Liver (tissue), 9 donors: ENCODE data around the gene LGALS7B. TPM values are rescaled to one million over a fixed set of nuclear protein-coding genes. Genes with fewer than 3 reads are reported as not detected.

ENCODE experiments used
- DNase-seq: peaks from one replicate; pipeline ENCODE4 v3.0.0-alpha.2; 2017; ENCODE audit warnings: low spot score
- H3K27ac ChIP-seq, 2 donors: one replicate each; pipeline ENCODE4 v1.7.0; 2013; ENCODE audit warnings: inconsistent platforms in 2 of 2, low read length in 2 of 2, control low read depth in 1 of 2, low read depth in 1 of 2, mild to moderate bottlenecking in 1 of 2
- H3K27me3 ChIP-seq, 4 donors: one replicate each; pipeline versions ENCODE4 v1.6.1 to v1.7.0; 2013; ENCODE audit warnings: low read length in 3 of 4, inconsistent platforms in 1 of 4, mild to moderate bottlenecking in 1 of 4, moderate library complexity in 1 of 4; ENCODE audit not compliant: control insufficient read depth in 4 of 4, insufficient read depth in 4 of 4
- H3K36me3 ChIP-seq, 4 donors: one replicate each; pipeline versions ENCODE4 v1.6.1 to v1.7.0; 2013; ENCODE audit warnings: low read length in 3 of 4, mild to moderate bottlenecking in 3 of 4, low read depth in 1 of 4, moderate library complexity in 1 of 4; ENCODE audit not compliant: control insufficient read depth in 4 of 4, insufficient read depth in 3 of 4
- H3K4me1 ChIP-seq, 4 donors: one replicate each; pipeline versions ENCODE4 v1.6.1 to v1.7.0; 2013; ENCODE audit warnings: low read length in 3 of 4, mild to moderate bottlenecking in 3 of 4, moderate library complexity in 1 of 4; ENCODE audit not compliant: control insufficient read depth in 4 of 4, insufficient read depth in 4 of 4
- H3K4me3 ChIP-seq, 3 donors: one replicate each; pipeline versions ENCODE4 v1.6.1 to v1.7.0; 2013; ENCODE audit warnings: low read length in 3 of 3, control low read depth in 1 of 3, low read depth in 1 of 3, mild to moderate bottlenecking in 1 of 3
- H3K9ac ChIP-seq, 2 donors: one replicate each; pipeline ENCODE4 v1.7.0; 2013; ENCODE audit warnings: low read length in 2 of 2, mild to moderate bottlenecking in 2 of 2, moderate library complexity in 2 of 2, control low read depth in 1 of 2, low read depth in 1 of 2
- H3K9me3 ChIP-seq, 4 donors: one replicate each; pipeline versions ENCODE4 v1.6.1 to v1.7.0; 2013; ENCODE audit warnings: low read length in 3 of 4; ENCODE audit not compliant: control insufficient read depth in 4 of 4
- FOXA1 ChIP-seq: IDR thresholded peaks from 2 replicates; pipeline ENCODE4 v1.6.1; 2016; ENCODE audit warnings: antibody characterized with exemption
- HNF4A ChIP-seq, 2 donors: conservative IDR thresholded peaks; 2 replicates each; pipeline ENCODE4 v1.6.1; 2016; ENCODE audit warnings: antibody characterized with exemption in 2 of 2, mild to moderate bottlenecking in 2 of 2
- HNF4G ChIP-seq: IDR thresholded peaks from 2 replicates; pipeline ENCODE4 v1.6.1; 2016; ENCODE audit warnings: antibody characterized with exemption
- JUND ChIP-seq, 2 donors: IDR thresholded peaks; 2 replicates each; pipeline ENCODE4 v1.6.1; 2016; ENCODE audit warnings: antibody characterized with exemption in 2 of 2
- RXRA ChIP-seq, 2 donors: IDR thresholded peaks; 2 replicates each; pipeline ENCODE4 v1.6.1; 2017 to 2018; ENCODE audit warnings: antibody characterized with exemption in 2 of 2, mild to moderate bottlenecking in 1 of 2
- YY1 ChIP-seq: IDR thresholded peaks from 2 replicates; pipeline ENCODE4 v1.6.1; 2016; ENCODE audit warnings: antibody characterized with exemption, mild to moderate bottlenecking
- WGBS: extraction: QIAGEN DNeasy Blood & Tissue Kit; methylation state at CpG from one replicate; pipeline ENCODE4 v1.1.7; 2013; 5-methylcytosine and 5-hydroxymethylcytosine counted together
- polyA plus RNA-seq, 2 donors: library from polyadenylated mRNA; stranded (reverse) in 1 of 2; unstranded in 1 of 2; fragments of 200-250 nt in 1 of 2; fragments of >200 nt in 1 of 2; fragmentation: Nextera tagmentation in 1 of 2; extraction: Ambion mirVana in 1 of 2; gene quantifications; one replicate each; pipeline versions ENCODE4 v1.2.1 to v1.2.3, GENCODE V29; 2013 to 2015
- total RNA-seq, 2 donors: library from RNA; depleted of rRNA; stranded (reverse); fragments of >200 nt; gene quantifications; one replicate each; pipeline ENCODE4 v1.2.3, GENCODE V29; 2014
- TF ChIP-seq, protein P1 (sequence below): IDR thresholded peaks from 2 replicates; pipeline ENCODE4 v1.6.1; 2016; ENCODE audit warnings: antibody characterized with exemption, mild to moderate bottlenecking
- TF ChIP-seq, protein P2 (sequence below): IDR thresholded peaks from 2 replicates; pipeline ENCODE4 v1.6.1; 2016; ENCODE audit warnings: antibody characterized with exemption
- TF ChIP-seq, protein P3 (sequence below): fragments of 150-350 bp; IDR thresholded peaks from 2 replicates; pipeline ENCODE4 v1.5.1; 2017; ENCODE audit warnings: improper control_type of control experiment, low read depth, low read length; ENCODE audit not compliant: missing input control
- TF ChIP-seq, protein P4 (sequence below): IDR thresholded peaks from 2 replicates; pipeline ENCODE4 v1.6.1; 2016; ENCODE audit warnings: antibody characterized with exemption
- donor health status: healthy.
- donor health status: healthy.
- donor health status: healthy.
- donor health status: healthy.
- donor health status: healthy.

The LGALS7B gene
- total and polyA plus RNA-seq, 4 donors = 0.36 TPM; not detected in 3

DNA sequence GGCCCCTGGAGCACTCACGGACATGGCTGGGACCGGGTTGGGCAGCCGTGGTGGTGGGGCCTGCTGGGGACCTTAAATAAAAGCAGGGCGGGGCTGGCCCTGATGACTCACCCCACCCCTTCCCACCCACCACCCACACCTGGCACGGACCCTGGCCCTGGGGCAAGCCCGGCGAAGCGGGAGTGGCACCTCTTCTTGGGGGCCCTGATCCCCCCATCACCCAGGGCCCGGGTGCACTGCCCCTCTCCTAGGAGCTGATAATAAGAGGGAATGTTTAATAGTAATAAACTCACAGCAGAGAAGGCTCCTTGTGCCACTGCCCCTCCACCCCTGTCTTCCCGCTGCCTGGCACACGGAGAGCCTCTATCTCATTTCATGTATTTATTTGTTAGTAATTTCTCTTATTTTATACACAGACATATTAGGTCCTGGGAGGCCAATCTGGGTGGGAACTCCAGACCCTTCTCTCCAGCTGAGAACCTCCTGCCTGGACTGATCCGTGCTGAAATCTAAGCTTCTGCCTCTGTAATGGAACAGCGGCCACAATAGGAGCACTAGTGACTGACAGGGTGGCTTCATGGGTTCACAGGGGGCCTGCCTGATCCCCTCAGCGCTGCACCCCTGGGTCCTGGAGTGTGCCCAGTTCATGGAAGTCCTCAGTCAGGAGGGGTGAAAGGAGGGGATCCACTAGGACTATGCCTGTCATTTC is 15.4 kb upstream of the LGALS7B start, which contains the start of gene LGALS7:
TSS of gene LGALS7 (minus strand) at position 49 of the 709 bp plus-strand sequence. CDS start at position 24, 25 bp downstream.
- no peak within 1 kb of the TSS for H3K27ac ChIP-seq
- no peak for DNase-seq
- WGBS = 89% methylated on average over 10 of the region's 14 CpGs

DNA sequence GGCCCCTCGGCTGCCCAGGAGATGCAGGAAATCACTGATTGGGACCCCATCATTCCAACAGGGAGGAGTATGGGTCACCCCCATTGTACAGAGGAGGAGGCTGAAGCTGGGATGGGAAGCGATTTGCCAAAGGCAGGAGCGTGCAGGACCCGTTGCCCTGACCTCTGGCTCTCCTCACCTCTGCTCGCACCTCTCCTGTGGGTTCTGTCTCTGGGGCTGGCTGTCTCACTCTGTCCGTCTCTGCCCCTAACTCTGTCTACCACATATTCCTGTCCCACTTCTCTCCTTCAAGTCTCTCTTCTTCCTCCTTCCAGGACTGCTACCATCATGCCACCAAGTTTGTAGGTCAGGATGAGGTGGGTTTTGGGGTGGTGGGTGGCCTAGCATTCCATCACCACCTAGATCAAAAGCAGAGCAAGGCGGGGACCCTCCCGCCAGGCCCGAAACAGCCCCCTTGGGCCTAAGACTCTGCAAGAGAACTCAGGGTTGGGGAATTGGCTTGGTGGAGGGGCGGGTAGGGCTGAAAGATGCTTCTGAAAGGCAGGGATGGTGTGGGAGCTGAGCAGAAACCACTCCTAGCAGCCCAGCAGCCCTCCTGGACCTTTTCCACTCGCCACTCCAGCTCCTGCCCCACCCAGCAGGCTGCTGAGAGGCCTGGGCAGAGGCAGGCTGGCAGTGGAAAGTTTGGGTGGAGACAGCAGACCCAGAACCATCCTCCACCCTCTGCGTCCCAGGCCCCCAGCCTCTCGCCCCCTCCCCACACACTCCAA is 14.6 kb upstream of the LGALS7B start:
- Histone ChIP-seq H3K27ac (no peak overlapping the region), H3K9me3 (no peaks in the 10 kb centered on the region), H3K27me3 (no peaks in the 10 kb centered on the region), H3K9ac (no peak overlapping the region), H3K4me3 (no peak overlapping the region), H3K4me1 (peaks cover 0 to 1% (median 0%) of the 10 kb centered on the region in 4 donors), H3K36me3 (no peaks in the 10 kb centered on the region)
- no peak for TF ChIP-seq YY1
- TF ChIP-seq, protein P1, sequence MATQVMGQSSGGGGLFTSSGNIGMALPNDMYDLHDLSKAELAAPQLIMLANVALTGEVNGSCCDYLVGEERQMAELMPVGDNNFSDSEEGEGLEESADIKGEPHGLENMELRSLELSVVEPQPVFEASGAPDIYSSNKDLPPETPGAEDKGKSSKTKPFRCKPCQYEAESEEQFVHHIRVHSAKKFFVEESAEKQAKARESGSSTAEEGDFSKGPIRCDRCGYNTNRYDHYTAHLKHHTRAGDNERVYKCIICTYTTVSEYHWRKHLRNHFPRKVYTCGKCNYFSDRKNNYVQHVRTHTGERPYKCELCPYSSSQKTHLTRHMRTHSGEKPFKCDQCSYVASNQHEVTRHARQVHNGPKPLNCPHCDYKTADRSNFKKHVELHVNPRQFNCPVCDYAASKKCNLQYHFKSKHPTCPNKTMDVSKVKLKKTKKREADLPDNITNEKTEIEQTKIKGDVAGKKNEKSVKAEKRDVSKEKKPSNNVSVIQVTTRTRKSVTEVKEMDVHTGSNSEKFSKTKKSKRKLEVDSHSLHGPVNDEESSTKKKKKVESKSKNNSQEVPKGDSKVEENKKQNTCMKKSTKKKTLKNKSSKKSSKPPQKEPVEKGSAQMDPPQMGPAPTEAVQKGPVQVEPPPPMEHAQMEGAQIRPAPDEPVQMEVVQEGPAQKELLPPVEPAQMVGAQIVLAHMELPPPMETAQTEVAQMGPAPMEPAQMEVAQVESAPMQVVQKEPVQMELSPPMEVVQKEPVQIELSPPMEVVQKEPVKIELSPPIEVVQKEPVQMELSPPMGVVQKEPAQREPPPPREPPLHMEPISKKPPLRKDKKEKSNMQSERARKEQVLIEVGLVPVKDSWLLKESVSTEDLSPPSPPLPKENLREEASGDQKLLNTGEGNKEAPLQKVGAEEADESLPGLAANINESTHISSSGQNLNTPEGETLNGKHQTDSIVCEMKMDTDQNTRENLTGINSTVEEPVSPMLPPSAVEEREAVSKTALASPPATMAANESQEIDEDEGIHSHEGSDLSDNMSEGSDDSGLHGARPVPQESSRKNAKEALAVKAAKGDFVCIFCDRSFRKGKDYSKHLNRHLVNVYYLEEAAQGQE = no peak
- no peak for TF ChIP-seq RXRA (IDR thresholded peaks at IDR 0.05)
- no peak for TF ChIP-seq FOXA1
- no peak for TF ChIP-seq HNF4G
- TF ChIP-seq, protein P2, sequence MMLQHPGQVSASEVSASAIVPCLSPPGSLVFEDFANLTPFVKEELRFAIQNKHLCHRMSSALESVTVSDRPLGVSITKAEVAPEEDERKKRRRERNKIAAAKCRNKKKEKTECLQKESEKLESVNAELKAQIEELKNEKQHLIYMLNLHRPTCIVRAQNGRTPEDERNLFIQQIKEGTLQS = no peak
- no peak for DNase-seq
- 84% methylated on average over 13 of the region's 13 CpGs for WGBS

More for the DNA sequence above, 15.4 kb upstream of the LGALS7B start, which contains the start of gene LGALS7:
- no peak within 1 kb of the TSS for H3K9ac ChIP-seq
- H3K27me3 ChIP-seq = no peaks in the 10 kb centered on the region
- no peaks in the 10 kb centered on the region for H3K36me3 ChIP-seq
- peaks cover 0 to 1% (median 0%) of the 10 kb centered on the region in 4 donors for H3K4me1 ChIP-seq
- H3K4me3 ChIP-seq = no peak within 1 kb of the TSS
- TF ChIP-seq, protein P3, sequence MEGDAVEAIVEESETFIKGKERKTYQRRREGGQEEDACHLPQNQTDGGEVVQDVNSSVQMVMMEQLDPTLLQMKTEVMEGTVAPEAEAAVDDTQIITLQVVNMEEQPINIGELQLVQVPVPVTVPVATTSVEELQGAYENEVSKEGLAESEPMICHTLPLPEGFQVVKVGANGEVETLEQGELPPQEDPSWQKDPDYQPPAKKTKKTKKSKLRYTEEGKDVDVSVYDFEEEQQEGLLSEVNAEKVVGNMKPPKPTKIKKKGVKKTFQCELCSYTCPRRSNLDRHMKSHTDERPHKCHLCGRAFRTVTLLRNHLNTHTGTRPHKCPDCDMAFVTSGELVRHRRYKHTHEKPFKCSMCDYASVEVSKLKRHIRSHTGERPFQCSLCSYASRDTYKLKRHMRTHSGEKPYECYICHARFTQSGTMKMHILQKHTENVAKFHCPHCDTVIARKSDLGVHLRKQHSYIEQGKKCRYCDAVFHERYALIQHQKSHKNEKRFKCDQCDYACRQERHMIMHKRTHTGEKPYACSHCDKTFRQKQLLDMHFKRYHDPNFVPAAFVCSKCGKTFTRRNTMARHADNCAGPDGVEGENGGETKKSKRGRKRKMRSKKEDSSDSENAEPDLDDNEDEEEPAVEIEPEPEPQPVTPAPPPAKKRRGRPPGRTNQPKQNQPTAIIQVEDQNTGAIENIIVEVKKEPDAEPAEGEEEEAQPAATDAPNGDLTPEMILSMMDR = no peak
- TF ChIP-seq, protein P4, sequence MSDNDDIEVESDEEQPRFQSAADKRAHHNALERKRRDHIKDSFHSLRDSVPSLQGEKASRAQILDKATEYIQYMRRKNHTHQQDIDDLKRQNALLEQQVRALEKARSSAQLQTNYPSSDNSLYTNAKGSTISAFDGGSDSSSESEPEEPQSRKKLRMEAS = no peak
- TF ChIP-seq FOXA1 = no peak
- no peak for TF ChIP-seq HNF4A (conservative IDR thresholded peaks at IDR 0.05)
- TF ChIP-seq RXRA (IDR thresholded peaks at IDR 0.05) = no peak
- TF ChIP-seq JUND (IDR thresholded peaks at IDR 0.05) = no peak
- TF ChIP-seq, protein P2 = no peak
- H3K9me3 ChIP-seq = no peaks in the 10 kb centered on the region
